ENCODE data around the gene EDNRA. TPM values are rescaled to one million over a fixed set of nuclear protein-coding genes. Genes with fewer than 3 reads are reported as not detected.

Gene EDNRA
- 0.20 to 0.47 TPM (median 0.35 TPM) in 5 replicates for total RNA-seq (2022; extraction: Qiagen RNA extraction)

DNA sequence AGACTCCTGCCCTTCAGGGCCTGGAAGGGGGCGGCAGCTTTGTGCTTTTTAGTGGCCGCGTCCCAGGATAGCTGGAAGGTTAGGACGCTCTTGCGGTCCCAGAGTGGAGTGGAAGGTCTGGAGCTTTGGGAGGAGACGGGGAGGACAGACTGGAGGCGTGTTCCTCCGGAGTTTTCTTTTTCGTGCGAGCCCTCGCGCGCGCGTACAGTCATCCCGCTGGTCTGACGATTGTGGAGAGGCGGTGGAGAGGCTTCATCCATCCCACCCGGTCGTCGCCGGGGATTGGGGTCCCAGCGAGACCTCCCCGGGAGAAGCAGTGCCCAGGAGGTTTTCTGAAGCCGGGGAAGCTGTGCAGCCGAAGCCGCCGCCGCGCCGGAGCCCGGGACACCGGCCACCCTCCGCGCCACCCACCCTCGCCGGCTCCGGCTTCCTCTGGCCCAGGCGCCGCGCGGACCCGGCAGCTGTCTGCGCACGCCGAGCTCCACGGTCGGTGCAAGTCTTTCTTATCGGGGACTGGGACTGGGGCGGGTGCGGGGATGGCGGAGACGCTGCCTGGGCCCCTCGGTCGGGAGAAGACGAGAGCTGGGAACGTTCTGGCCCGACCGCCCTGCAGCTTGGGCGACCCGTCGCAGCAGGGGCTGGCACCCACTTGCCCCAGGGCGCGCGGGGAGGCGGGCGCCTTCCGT lies at the start of gene EDNRA:
EDNRA (plus strand) TSS at position 207 of the 686 bp plus-strand sequence. CDS start 4,585 bp downstream, outside the sequence.

Other genes starting within 250 kb of the EDNRA start
- gene TMEM184C, start 136.3 kb downstream of the EDNRA start, total RNA-seq (2022; extraction: Qiagen RNA extraction), result 21.2 to 22.5 TPM (median 21.7 TPM) in 5 replicates
- 2.8 to 3.3 TPM (median 3.0 TPM) in 5 replicates for gene PRMT9, start 203.1 kb downstream of the EDNRA start, total RNA-seq (2022; extraction: Qiagen RNA extraction)